GM21717 (cell line): ENCODE data around the gene DNAJC9.

ENCODE experiments used
- ATAC-seq: cut with Tn5 transposase; IDR thresholded peaks from one replicate; pipeline ENCODE4 v1.9.1; 2021; ENCODE audit warnings: mild to moderate bottlenecking, moderate library complexity; ENCODE audit not compliant: unreplicated experiment

The DNAJC9 gene

GRCh38 chr10:73239908-73240307 is 7.1 kb downstream of the DNAJC9 start:
- ATAC-seq, result no peak

DNA sequence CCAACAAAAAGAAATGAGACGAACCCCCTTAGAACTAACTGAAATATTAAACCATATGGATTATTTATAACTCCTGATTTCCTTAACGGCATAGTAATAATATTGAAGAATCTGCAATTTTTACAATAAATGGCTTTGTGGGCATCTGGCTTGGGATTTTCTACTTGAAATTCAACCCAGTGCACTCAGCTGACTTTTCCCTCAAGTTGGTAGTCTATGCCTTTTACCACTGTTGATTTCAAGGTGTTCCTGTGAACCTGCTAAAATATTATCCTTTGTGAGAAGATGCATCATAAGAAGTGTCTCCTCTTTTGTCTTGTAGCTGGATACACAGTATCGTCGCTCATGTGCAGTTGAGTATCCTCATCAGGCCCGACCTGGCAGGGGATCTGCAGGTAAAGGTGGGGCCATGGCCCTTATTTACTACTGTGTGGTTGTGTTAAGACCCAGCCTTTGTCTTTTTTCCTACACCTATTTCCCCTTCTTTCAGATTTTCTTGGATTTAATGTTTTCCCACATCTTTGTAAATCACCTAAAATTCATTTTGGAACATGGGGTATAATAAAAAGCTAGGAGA is 8.0 kb downstream of the DNAJC9 start:
- no peak for ATAC-seq

GRCh38 chr10:73234695-73235094 is 12.4 kb downstream of the DNAJC9 start:
- ATAC-seq, result no peak

- no peak for ATAC-seq
These were observed 13.2 kb downstream of the DNAJC9 start for GRCh38 chr10:73233883-73234282.

- ATAC-seq, result no peak
These were observed 14.2 kb downstream of the DNAJC9 start for GRCh38 chr10:73232887-73233286.

DNA sequence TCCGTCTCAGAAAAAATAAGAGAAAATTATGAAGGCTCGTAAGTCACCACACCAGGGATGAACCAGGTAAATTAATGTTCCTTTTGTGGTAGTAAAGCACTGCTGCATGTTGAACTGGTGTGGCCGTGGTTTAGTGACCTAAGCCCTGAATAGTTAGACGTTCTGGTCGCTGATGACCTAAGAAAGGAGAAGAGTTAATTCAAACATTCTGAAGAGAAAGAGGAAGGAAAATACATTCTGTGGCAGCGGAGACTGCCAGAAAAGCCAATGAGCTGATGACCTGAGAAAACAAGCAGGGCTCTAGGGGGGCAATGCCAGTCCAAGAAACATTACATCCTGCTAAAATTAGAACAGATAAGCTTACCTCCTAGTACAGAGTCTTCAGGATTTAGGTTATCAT is 17.5 kb downstream of the DNAJC9 start:
- ATAC-seq, result no peak

- no peak for ATAC-seq
These were observed 18.8 kb downstream of the DNAJC9 start for GRCh38 chr10:73228247-73228646.

GRCh38 chr10:73226663-73227062 is 20.4 kb downstream of the DNAJC9 start:
- ATAC-seq, result no peak

- ATAC-seq, result no peak
These were observed 21.5 kb downstream of the DNAJC9 start for GRCh38 chr10:73225518-73225917.

- no peak for ATAC-seq
These were observed 26.1 kb downstream of the DNAJC9 start for GRCh38 chr10:73220989-73221388.

DNA sequence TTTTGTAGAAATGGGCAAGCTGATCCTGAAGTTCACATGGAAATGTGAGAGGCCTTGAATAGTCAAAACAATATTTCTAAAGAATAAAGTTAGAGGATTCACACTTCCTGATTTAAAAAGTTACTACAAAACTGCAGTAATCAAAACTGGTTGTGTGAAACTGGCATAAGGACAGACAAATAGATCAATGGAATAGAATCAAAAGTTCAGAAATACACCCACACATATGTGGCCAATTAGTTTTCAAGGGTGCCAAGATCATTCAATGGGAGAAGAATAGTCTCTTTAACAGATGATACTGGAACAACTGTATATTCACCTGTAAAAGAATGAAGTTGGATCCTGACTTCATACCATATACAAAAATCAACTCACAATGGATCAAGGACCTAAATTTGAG is 27.7 kb downstream of the DNAJC9 start:
- ATAC-seq, result no peak

DNA sequence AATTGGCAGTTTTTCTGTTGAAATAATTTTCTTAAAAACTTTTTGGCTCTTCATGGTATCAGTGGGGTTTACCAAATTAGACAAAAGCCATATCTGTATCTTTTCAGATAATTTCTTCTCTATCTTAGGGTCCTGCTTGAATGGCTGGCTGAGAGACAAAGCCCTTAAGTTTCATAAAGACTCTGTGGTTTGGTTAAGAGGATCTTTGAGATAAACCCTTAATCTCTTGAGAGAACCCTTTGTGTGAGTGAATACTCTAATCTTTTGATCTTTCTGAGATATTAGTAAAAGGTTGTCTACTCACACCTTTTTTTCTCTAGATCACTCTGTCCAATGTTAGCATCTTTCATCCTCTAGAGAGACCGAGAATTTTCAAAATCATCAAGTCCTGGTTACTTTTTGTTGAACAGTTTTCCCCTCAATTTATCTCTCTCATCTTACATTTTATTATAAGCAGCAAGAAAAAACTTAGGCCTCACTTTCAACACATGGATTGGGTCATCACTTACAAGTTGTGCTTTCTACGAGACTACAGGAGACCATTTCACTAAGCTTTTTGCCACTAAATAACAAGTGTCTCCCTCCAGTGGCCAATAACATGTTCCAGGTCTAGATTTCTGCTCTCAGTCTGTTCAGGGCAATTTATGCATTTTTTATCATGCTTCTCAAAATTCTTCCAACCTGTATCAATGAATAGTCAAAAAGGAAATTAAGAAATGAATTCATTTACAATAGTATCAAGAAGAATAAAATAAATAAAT is 28.4 kb downstream of the DNAJC9 start:
- no peak for ATAC-seq

- no peak for ATAC-seq
These were observed 29.4 kb downstream of the DNAJC9 start for GRCh38 chr10:73217628-73218027.

- no peak for ATAC-seq
These were observed 31.3 kb downstream of the DNAJC9 start for GRCh38 chr10:73215749-73216148.

- ATAC-seq, result no peak
These were observed 35.8 kb downstream of the DNAJC9 start for GRCh38 chr10:73211106-73211811.

- no peak for ATAC-seq
These were observed 36.5 kb downstream of the DNAJC9 start for GRCh38 chr10:73210395-73211105.

DNA sequence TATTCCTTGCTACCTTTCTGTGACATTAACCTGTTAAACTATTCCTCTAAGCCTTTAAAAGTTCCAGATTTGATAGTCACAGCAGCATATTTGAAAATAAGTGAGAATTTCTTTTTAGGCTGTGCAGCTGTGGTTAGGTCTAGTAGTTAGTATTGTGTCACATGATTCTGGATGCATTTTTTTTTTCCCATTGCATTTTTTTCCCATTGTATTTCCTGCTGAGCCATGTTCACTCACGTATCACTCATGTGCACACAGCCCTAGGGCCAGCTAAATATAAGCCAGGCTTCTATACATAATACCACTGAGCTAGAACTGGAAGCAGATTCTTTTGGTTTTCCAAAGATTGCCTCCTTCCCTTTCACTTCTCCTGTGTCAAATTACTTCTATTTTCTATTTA is 37.4 kb downstream of the DNAJC9 start:
- no peak for ATAC-seq

DNA sequence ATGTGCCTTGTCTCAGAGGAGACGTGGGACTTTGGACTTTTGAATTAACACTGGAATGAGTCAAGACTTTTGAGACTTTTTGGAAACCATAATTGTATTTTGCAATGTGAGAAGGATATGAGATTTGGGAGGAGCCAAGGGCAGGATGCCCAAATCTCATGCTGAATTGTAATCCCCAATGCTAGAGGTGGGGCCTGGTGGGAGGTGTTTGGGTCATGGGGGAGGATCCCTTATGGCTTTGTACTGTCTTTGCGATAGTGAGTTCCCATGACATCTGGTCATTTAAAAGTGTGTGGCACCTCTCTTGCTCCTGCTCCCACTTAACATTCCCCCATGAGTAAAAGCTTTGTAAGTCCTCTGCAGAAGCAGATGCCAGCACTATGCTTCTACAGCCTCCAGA is 39.2 kb downstream of the DNAJC9 start:
- ATAC-seq, result no peak

- no peak for ATAC-seq
These were observed 40.7 kb downstream of the DNAJC9 start for GRCh38 chr10:73206385-73206784.

- ATAC-seq, result no peak
These were observed 41.2 kb downstream of the DNAJC9 start for GRCh38 chr10:73205890-73206289.

DNA sequence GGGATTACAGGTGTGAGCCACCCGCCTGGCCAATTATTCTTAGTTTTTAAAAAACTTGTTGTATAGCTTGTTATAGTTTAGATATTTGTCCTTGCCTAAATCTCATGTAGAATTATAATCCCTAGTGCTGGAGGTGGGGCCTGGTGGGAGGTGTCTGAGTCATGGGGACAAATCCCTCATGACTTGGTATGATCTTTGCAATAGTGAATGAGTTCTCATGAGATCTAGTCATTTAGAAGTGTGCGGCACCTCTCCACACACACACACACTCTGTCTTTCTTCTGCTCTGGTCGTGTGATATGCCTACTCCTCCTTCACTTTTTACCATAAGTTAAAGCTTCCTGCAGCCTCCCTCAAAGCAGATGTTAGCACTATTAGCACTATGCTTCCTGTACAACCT is 42.0 kb downstream of the DNAJC9 start:
- no peak for ATAC-seq
